ENCODE data around the gene SLC45A1.

Gene SLC45A1

DNA sequence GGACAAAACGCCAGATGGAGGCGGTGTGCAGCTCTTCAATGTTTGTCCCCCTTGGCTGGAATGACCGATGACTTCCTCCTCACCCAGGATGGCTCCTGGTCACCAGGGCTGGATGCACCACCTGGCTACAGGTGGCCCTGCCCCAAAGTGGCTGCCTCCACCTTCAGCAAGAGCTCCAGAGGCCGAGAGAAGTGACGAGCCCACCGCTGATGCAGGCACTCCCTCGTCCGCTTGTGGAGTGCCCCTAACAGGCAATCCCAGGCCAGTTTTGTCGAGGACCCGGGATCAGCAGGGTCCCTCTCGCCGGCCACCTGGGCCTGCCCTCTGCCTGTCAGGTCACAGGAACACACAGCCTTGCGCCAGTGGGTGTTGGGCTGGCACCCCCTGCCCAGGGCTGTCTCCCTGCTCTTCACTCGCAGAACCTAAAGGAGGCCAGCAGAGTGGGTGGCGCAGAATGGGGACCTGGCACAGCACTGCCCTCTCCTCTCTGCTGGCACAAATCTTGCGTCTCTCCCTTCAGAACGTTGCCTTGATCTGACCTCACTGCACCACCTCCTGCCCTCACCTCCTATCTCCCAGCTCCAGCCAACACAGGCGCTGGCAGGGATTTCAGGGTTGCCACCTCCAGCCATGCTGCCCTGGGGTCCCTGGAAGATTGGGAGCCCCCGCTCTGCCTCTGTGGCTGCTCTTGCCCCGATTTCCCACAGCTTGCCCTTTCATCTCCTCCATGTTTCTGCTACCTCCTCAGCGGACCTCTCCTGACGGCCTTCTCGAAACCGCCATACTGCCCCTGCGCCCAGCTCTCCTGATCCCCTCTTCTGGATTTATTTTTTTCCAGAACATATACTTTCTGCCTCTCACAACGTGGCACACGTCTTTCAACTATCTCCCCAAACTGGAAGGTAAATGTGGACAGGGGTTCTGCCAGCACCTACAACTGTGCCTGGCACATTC, 38.6 kb downstream of the SLC45A1 start:
- DNase-seq, result no peak

GRCh38 chr1:8357329-8358101, 39.6 kb downstream of the SLC45A1 start:
- DNase-seq, result no peak

DNA sequence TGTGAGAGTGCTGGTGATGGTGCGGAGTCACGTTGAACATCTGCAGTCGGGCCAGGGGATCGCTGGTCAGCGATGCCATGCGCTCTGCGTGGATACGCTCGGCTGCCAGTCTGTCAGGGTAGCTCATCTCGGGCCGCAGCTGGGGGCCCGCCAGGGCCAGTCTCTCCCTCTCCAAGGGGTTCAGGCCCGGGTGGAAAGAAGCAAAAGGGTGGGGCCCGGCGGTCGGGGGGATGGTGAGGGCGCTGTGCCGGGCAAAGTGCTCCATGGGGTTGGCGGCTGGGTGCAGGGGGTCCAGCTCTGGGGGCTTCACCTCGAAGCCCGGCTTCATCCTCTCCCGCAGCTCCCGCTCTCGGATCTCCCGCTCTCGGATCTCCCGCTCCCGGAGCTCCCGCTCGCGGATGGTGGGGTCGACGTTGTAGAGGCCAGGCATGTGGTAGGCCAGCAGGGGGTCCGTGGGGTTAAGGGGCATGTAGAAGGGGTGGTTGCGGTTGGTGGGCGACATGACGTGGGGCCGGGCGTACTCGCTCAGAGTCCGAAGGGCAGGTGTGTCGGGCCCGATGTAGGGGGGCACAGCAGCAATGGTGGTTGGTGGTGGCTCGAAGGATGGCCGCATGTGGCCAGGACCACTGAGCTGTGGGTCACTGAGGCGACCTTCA, 40.5 kb downstream of the SLC45A1 start:
- no peak for DNase-seq

- DNase-seq, result no peak
These were observed 41.1 kb downstream of the SLC45A1 start for GRCh38 chr1:8358897-8359616.

DNA sequence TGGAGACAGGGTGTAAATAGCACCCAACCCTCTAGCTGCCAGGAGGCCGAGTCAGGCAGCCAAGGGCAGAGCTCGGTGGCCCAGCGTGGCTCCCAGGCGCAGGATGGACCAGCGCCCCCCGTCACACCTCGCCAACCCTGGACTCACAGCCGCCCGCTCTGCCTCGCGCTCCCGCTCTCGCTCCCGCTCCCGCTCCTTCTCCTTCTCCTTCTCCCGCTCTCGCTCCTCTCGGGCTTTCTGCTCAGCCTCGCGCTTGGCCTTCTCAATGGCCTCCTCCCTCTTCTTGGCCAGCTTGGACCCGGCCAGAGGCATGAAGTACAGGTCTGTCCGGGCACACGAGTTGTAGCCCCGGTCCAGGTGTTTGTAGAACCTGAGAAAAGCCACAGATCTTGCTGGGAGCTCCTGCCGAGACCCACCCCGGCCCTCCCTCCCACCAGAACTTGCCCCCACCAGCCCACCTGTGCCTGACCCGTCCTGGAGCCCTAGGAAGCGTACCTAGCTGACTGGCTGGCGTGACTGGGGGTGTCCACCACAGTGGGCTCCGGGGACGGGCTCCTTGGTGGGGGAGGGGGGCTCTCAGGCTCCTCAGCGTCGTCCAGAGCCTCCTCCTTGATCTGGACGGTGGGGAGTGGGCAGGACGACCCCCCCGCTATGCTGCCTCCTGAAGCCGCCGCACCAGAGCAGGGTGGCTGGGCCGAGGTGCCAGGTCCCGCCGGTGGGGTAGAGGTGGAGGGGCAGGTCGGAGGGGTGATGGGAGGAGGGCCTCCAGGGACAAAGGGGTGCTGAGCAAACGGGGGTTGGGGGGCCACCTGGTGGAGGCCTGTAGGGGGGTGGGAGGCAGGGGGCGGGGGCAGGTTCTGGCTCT, 41.9 kb downstream of the SLC45A1 start:
- no peak for DNase-seq

- no peak for DNase-seq
These were observed 42.7 kb downstream of the SLC45A1 start for GRCh38 chr1:8360493-8361197.

DNA sequence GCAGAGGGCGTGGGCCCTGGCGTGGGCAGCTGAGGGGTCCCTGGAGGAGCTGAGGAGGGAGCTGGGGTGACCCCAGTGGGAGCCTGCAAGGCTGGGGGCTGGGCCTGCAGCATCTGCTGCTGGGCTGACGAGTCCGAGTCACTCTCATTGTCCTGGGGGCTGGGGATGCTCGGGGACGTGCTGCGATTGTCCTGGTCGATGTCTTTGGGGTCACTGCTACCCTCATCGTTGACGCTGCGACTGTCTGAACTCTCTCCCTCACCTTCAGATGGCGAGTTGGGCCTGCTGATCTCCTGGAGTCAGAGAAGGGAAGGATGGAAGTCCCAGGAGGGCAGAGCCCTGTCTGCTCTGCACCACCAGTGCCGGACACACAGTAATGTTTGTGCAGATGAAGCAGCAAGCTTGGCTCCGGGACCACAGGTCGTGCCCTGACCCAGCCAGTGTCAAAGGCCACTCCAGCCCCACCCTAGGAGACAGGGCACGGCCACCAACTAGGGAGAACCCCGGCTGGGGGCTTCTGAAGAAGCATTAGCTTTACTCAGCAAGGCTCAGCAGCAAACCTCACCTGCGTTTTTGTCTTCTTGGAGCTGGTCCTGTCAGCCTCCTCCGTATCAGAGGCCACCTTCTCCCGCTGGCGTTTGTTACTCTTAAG, 43.4 kb downstream of the SLC45A1 start:
- no peak for DNase-seq

DNA sequence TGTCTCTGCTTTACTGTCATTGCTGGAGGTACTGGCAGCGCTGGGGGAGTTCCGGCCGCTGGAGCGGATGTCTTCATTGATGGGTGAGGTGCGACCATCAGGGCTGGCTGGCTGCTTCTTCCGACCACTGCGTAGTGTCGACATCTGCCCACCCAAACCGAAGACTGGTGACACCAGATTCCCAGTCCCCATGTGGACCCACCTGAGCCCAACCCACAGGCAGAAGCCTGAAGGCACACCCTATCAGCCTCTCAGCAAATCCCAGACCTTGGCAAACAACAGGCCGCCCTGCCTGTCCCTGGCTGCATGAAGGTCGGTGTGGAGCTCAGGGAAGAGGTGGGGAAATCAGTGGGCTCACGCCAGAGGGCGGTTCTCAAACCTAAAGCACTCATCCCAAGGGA, 44.8 kb downstream of the SLC45A1 start:
- no peak for DNase-seq

DNA sequence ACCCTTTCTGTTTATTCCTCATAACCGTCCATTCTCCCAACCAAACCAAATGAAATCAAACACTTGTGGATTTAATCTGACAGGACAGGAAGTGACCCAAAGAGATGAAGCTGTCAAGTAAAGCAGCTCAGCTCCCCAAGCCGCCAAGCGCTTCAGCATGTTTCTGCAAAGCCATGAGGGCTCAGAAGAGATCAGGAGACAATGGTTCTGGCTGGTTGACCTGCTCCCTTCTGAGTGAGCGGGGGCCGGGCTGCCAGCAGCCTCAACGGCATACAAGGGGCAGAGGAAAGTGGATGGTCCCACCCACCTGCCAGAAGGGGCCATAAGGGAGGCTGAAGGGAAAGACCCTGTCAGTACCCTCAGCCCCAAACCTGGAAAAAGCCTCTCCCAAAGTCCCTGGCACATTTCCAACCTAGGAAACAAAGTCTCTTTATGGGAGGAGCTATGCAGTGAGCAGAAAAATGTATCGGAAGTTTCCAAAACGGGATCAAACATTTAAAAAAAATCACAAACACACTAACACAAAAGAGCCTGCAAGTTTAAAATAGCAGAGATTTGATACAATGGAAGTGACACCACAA, 45.4 kb downstream of the SLC45A1 start:
- no peak for DNase-seq

GRCh38 chr1:8363767-8364301, 45.9 kb downstream of the SLC45A1 start:
- DNase-seq, result no peak

DNA sequence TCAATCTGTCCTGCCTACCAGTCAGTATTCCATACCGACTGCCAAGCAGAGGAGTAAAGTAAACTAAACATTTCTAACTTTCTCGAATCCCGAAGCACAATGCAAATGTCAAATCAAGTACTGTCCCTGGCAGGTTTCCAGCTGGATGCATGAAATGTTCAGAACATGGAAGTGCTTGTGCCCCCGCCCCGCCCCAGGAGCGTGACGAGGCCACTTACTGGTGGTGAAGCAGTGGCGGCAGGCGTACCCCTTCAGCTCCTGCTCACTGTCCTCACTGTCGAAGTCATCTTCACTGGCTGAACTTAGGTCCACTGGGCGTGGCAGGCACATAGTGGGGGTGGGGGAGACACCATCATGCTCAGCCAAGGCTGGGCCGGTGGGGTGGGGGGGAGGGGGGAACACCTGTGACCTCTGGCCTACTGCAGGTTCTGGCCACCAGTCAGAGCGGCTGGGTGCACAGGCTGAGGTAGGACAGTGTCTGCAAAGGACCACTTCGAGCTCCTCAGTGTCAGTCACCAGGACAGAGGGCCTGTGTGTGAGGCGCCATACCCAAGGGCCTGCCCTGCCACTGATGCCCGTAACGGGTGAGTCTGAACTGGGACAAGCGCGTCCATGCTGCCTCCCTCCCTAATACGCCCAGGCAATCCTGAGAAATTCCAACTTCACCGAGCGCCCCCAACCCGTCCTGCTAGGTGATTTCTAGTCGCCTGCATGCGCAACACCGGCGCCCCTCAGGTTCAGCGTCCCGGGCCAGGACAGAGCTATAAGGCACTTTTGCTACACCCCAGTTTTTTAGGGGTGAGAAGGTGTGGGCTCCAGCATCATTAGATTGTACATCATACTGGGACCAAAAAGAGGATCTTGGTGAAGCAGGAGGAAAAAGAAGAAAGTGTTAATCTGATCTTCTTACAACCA, 46.9 kb downstream of the SLC45A1 start:
- no peak for DNase-seq

GRCh38 chr1:8365661-8366362, 47.9 kb downstream of the SLC45A1 start:
- no peak for DNase-seq

DNA sequence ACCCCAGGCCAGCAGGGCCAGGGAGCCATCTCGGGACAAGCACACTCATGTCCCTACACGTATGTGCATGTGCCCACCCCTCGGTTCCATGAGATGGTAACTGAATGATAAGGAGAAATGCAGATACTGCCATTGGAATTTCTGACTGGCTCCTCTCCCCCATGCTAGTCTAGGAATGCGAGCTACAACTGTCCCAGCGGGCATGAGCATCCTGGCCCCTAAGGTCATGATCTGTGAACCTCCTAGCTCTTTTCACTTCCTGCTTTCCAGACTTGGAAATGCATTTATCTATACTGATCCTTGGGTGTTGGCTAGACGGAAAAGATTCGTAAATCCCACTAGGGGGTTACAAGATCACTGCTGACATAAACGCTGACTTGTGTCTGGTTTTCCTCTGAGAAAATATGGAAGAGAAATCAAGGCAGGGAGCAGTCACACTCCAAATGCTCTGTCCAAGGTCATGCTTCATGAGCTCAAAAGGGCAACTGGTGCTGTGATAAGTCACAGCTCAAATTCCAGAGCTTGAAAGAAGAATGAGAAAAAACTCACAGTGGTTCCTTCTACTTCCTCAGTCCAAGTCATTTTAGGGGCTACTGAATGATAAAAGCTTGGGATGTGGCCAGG, 49.8 kb downstream of the SLC45A1 start:
- no peak for DNase-seq

- DNase-seq, result no peak
These were observed 51.2 kb downstream of the SLC45A1 start for GRCh38 chr1:8368956-8369639.

DNA sequence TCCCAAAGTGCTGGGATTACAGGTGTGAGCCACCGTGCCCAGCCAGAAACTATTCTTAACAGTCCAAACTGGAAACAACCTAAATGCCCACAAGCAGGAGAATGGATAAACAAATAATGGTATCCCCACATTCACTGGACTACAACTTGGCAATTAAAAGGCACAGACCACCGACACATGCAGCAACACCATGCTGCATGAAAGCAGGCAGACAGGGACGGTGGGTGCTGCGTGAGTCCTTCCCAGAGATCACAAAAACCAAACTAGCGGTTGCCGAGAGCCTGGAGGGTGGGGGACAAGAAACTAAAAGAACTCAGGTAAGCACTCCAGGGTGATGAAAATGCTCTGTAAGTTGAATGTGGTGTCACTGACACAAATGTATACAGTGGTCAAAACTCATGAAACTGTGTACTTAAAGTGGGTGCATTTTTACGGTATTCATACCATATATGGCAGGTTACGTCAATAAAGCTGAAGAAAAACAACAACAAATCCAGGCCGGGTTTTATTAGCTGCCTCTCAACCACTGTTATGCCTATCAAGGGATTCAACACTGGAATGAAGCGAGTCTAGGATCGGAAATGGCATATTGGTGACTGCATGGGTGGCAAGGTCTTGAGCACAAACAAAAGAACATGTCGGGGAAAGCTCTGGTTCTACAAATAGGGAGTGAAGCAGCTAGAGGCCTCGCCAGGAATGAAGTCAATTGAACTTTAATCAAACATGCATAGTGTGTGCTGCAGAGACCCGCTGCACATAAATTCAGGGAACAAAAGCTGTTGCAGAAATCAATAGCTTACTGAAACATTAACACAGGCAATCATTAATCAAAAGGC, 52.4 kb downstream of the SLC45A1 start:
- DNase-seq, result no peak

GRCh38 chr1:8370905-8371315, 53.0 kb downstream of the SLC45A1 start:
- no peak for DNase-seq
